ENCODE results near the gene ALOX5AP.
A peak's percentile ranks its signal among the peaks of the same experiment; 100 is the strongest.
"Not testable (repeated sequence)": the region's sequence is repeated elsewhere in the genome, so short reads cannot be mapped to it uniquely, and the experiment has no call there.

ALOX5AP gene

DNA sequence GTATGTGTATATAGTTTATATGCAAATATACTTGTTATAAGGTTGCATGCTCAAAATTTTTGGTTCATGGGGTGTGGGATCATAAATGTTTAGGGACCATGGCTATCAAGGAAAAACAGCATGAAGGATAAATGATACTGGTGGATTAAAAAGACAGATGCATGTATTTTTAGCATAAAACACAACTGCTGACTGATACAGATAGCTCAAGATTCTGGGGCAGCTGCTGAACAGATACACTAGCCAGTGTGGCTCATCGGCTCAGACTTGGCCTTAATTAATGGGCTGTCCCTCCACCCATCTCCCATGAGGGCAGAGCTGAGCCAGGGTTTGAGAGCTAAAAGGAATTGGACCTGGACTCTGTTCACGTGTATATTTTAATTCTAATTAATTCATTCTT lies 11.4 kb downstream of the ALOX5AP start:
- in situ Hi-C loops (cut with HindIII; ENCODE audit: low pct_ligation_motif_present, low sequenced_read_pairs), result no loop called here
- H3K27ac ChIP-seq, result no peak overlapping the region
- no peaks in the 10 kb centered on the region for H3K27me3 ChIP-seq (replicated peaks)
- DNase-seq, result no peak
- TF ChIP-seq, protein P1, sequence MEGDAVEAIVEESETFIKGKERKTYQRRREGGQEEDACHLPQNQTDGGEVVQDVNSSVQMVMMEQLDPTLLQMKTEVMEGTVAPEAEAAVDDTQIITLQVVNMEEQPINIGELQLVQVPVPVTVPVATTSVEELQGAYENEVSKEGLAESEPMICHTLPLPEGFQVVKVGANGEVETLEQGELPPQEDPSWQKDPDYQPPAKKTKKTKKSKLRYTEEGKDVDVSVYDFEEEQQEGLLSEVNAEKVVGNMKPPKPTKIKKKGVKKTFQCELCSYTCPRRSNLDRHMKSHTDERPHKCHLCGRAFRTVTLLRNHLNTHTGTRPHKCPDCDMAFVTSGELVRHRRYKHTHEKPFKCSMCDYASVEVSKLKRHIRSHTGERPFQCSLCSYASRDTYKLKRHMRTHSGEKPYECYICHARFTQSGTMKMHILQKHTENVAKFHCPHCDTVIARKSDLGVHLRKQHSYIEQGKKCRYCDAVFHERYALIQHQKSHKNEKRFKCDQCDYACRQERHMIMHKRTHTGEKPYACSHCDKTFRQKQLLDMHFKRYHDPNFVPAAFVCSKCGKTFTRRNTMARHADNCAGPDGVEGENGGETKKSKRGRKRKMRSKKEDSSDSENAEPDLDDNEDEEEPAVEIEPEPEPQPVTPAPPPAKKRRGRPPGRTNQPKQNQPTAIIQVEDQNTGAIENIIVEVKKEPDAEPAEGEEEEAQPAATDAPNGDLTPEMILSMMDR (IDR thresholded peaks at IDR 0.05; ENCODE audit: low read depth, low read length, missing control alignments), result no peak
- H3K36me3 ChIP-seq (replicated peaks), result no peaks in the 10 kb centered on the region
- no peak overlapping the region for H3K4me3 ChIP-seq (ENCODE audit: low read depth, low read length)

DNA sequence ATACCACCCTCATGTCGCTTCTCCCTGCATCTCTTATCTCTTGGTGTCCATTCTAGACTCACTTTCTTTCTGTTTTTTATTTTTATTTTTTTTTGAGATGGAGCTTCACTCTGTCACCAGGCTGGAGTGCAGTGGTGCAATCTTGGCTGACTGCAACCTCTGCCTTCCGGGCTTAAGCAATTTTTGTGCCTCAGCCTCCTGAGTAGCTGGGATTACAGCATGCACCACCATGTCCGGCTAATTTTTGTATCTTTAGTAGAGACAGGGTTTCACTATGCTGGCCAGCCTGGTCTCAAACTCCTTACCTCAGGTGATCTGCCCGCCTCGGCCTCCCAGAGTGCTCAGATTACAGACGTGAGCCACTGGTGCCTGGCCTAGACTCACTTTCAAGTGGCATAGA lies 12.5 kb downstream of the ALOX5AP start:
- H3K36me3 ChIP-seq (replicated peaks); H3K27ac ChIP-seq; H3K4me3 ChIP-seq (ENCODE audit: low read depth, low read length); H3K27me3 ChIP-seq (replicated peaks); DNase-seq; in situ Hi-C loops (cut with HindIII; ENCODE audit: low pct_ligation_motif_present, low sequenced_read_pairs): not testable (repeated sequence)

DNA sequence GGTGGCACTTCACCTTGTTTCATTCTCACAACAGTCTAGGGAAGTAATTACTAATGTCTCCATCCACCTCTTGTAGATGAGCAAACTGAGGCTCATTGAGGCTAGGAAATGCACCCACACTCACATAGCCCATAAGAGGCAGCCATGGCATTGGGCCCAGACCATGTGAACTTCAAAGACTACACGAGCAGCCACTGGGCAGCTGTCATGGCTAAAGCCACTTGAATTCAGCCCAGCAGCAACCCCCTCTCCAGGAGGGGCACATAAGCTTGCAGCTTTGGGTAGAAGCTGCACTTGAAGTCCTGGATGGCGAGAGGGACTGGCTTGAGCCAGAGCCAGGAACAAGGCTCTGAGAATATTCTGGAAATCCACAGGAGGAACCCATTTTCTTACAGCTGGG lies 13.4 kb downstream of the ALOX5AP start:
- no peak for DNase-seq
- Histone ChIP-seq H3K4me3 (ENCODE audit: low read depth, low read length) (no peak overlapping the region), H3K27ac (no peak overlapping the region), H3K36me3 (replicated peaks) (no peaks in the 10 kb centered on the region), H3K27me3 (replicated peaks) (no peaks in the 10 kb centered on the region)
- TF ChIP-seq, protein P1 (IDR thresholded peaks at IDR 0.05; ENCODE audit: low read depth, low read length, missing control alignments), result no peak
- in situ Hi-C loops (cut with HindIII; ENCODE audit: low pct_ligation_motif_present, low sequenced_read_pairs), result no loop called here

DNA sequence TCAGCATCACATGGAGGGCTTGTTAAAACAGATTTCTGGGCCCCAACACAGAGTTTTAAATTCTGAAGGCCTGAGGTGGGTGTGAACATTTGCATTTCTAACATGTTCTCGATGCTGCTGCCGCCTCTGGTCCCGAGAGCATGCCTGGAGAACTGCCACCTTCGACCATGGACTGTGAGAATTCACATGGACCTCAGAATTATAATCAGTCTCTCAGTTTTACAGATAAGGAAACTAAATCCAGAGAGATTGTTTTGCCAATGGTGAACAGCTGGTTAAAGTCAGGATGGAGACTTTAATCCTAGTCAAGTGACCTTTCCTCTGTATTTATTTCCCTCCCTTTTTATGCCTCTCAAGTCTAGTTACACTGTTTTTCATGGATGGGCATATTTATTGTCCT lies 14.7 kb downstream of the ALOX5AP start:
- Histone ChIP-seq H3K4me3 (ENCODE audit: low read depth, low read length) (no peak overlapping the region), H3K27me3 (replicated peaks) (no peaks in the 10 kb centered on the region), H3K27ac (no peak overlapping the region), H3K36me3 (replicated peaks) (no peaks in the 10 kb centered on the region)
- no peak for DNase-seq
- in situ Hi-C loops (cut with HindIII; ENCODE audit: low pct_ligation_motif_present, low sequenced_read_pairs), result no loop called here
- TF ChIP-seq, protein P1 (IDR thresholded peaks at IDR 0.05; ENCODE audit: low read depth, low read length, missing control alignments), result no peak

DNA sequence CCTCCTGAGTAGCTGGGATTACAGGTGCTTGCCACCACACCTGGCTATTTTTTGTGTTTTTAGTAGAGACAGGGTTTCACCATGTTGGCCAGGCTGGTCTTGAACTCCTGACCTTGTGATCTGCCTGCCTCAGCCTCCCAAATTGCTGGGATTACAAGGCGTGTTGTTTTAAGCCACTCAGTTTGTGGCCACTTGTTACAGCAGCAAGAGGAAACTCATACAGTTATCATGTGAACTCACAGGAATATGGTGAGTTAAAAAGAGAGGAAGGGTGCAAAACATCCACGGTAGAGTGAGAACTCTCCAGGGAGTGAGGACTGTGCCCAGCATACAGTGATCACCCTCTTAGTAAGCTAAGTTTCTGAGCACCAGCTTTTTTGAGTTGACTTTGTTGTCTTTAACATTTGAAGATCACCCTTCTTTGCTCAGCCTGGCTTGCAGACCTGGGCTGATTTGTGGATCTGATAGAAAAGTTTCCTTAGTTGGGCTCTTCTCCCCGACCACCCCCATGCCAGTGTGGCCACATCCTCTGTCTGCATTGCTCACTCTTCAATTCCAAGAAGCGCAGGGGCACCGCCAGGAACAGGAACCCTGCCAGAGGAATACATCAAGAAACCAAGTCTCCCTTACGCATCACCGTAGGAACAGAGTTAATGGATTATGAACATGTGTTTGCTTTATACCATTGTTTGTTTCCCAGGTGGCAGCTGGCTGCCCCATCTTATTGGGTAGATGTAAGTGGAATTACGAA lies 16.0 kb downstream of the ALOX5AP start:
- in situ Hi-C loops (cut with HindIII; ENCODE audit: low pct_ligation_motif_present, low sequenced_read_pairs), result no loop called here
- H3K27ac ChIP-seq, result no peak overlapping the region
- DNase-seq, result no peak
- no peaks in the 10 kb centered on the region for H3K27me3 ChIP-seq (replicated peaks)
- TF ChIP-seq, protein P1 (IDR thresholded peaks at IDR 0.05; ENCODE audit: low read depth, low read length, missing control alignments), result no peak
- no peak overlapping the region for H3K4me3 ChIP-seq (ENCODE audit: low read depth, low read length)
- H3K36me3 ChIP-seq (replicated peaks), result no peaks in the 10 kb centered on the region

DNA sequence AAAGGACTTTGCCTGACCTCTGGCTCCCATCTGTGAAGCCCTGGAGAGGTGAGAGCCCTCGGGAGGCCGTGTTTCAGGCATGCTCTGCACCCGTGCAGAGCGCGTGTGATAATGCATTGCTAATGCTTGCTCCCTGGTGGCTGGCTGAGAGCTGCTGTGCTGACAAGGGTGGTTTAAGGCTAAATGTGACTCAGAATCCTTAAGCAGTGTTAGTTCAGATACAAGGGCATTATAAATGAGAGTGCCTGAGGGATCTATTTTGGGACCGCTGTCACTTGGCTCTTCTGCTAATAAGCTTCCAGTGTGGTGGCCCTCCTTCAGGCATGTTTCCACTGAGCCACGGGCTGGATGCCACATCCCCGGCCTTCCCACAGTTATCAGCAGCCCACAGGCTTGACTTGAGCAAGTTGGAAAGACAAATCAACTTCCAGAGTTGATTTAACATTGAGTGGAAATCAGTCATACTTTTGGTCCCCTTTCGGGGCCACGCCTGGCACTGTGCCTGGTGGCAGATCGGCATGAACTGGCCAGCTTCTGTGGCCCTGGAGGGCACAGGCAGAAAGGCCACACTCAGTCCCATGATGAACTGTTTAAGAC lies 17.0 kb downstream of the ALOX5AP start:
- in situ Hi-C loops (cut with HindIII; ENCODE audit: low pct_ligation_motif_present, low sequenced_read_pairs), result no loop called here
- TF ChIP-seq, protein P1 (IDR thresholded peaks at IDR 0.05; ENCODE audit: low read depth, low read length, missing control alignments), result peak; percentile 36
- no peak overlapping the region for H3K27ac ChIP-seq
- no peaks in the 10 kb centered on the region for H3K36me3 ChIP-seq (replicated peaks)
- DNase-seq, result peak; percentile 41
- no peaks in the 10 kb centered on the region for H3K27me3 ChIP-seq (replicated peaks)
- no peak overlapping the region for H3K4me3 ChIP-seq (ENCODE audit: low read depth, low read length)

Measured in brain microvascular endothelial cell (primary cell).